ENCODE measurements around the gene NAP1L1.

The NAP1L1 gene

DNA sequence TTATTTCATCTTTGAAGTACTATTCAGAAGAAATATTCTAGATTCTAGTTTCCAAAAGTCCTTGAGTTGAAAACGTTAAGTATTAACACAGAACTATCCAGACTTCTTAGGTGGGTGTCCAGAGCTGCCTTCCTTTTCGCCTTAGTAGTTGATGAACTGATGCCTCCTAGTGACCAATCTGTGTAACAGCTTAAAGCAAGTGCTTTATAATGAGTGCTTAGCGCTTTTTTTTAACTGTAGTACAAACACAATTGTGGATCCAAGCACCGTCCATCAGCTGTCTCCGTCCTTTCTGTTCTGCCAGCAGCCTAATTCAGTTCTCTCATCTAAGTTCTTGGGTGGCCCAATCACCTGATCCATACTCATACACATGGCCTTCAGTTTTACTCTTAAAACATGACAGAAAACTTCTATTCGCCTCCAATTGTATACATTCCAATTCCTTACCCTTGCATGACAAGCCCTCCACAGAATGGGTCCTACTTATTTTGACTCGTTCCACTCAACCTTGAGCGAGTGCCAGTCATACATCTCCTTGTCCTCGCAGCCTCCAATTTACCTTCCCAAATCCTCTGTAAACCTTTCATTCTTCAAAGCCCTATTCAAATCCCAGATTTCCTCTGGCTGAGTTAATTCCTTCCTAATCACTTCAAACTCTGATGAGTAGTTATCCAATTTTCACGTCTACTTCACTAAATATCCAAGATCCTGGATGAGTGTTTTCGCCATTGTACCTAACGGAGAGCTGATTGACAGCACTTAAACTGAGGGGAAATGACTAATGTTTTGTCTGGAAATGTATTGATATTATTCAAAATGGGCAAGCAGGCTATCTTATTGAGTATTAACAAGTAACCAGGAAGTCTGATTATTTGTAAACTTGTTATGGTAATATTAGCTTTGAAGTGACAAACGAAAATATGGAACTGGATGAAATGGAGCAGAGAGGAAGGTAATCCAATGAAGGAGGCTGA, 47.1 kb downstream of the NAP1L1 start:
- peak; percentile 89 for DNase-seq

DNA sequence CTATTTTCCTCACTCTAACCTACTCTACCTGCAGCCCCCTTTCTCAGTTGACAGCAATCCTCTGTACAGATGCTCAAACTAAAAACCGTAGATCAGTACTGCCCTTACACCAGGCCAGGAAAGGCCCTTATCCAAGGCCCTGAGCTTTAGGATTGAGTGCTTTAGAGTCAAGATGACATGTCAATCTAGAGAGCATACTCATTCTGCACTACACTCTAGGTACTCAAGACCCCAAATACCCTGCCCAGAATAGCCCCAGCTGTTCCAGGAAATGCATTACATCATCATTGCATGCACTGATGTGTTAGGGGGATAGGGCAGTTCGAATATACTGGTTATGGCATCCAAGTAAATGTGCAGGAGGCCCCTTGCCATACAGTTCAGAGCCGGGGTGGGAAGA, 49.4 kb downstream of the NAP1L1 start:
- DNase-seq = no peak

DNA sequence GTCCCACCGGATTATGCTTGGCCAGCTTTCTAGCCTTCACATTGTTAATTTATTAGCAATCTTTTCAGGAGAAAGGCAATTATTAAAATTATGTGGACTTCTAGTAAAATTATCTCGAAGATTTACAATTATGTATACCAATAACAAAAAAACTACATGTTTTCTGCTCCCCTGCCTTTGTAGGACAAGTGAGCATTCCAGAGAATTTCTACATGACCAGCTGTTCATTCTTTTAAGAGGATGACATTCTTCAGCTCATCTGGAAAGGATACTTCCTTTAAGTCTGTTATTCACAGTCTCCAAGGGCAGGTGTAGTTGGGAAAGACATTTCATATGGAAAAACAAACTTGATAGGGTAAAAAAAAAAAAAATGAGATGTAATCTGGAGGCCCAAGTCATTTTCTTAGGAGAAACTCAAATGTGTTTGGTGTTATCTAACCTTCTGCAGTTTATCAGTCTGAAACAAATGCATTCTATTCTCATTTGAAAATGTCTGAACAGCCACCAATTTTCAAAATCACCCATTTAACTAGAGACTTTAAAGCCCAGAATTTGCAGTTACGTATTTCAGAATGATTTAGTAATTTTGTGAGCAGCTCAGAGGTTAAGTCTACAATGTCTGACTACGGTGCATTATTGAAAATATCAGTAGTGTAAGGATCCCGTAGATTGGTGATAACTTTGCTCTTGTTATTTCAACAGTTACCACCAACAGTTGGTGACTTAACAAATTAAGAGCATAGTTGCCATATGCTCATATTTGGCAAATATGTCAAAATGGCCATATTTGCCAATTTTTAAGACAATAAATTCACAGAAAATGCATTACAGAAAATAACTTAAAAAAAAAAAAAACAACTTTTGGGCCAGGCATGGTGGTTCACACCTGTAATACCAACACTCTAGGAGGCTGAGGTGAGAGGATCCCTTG, 51.1 kb downstream of the NAP1L1 start:
- no peak for DNase-seq

DNA sequence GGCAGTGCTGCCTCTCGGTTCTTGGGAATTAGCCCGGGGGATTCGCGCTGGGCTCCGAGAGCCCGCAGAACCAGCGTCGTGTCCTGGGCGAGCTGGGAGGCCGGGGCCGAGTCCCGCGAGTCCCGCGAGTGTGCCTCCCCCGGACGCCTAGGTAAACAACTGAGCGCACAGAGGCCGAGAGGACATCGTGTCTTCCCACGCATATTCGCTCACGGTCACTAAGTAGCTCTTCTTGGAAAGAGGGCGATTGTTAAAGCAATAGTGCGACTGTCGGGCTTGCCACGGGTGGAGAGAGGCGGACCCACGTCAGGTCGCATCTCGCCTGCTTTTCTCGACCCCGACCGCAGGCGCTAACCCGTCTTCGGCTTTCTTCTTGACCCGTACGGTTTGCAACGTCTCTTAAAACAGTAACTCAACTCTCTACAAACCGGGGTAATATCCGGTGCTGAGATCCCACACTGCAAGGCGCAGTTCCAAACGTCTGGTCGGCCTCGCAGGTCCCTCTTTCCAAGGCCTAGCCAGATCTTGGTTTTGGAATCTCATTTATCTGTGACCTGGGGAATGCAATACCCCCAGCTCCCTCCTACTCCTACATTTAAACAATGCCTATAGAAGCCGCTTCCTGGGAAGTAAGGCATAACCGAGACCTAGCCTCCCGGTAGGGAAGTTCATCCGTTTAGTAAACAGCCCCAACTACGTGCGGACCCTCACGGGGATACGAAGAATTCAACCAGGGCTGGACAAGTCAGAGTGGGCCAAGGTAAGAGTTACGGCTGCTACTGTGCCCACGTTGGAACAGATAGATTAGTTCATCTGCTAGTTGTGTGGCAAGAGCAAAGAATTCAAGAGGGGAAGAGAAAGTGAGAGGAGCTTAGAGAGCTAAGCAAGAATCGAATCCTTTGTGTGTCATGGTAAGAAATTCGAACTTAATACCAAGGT, 52.2 kb downstream of the NAP1L1 start:
- DNase-seq = no peak

DNA sequence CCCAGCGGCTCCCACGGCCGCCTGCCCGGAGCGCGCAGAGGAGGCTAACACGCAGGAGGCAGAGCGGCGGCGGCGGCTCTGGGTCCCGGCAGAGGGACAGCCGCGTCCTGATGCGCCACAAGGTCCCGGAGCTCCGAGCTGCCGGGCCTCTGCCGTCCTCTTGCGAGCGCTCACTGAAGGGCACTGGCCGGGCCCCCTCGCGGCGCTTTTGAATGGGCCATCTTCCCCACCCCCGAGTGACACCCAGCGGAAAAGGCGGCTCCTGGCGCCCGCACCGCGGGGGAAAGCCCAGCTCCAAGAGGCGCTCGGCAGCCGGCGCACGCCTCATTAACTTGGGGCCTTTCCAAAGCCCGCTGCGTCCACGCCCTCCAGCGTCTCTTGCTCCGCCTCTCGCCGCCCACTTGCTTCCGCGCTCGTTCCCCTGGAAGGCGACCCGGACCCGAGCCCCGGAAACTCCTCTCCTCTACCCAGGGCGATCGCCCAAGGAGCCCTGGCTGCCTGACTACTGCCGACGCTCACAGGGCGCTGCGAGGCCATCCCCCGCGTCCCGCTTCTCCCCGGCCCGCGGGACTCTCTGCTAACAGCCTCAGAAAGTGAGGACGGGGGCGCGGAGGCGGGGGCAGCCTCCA, 53.0 kb downstream of the NAP1L1 start, which contains the start of gene PHLDA1:
PHLDA1 (minus strand) TSS at position 363 of the 629 bp plus-strand sequence.
- DNase-seq = peak; percentile 68

DNA sequence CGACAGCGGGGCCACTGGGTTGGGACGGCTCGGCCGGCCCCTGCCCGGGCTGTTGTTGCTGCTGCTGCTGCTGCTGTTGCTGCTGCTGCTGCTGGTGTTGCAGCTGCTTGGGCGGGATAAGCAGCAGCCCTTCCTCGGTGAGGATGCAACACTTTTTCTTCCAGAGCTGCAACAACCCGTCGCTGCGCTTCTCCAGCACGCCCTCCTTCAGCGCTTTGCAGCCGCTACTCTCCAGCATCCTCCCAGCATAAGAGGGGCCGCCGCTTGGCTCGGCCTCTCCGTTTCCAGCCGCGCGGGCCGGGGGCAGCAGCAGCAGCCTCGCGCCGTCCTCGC, 53.4 kb downstream of the NAP1L1 start:
- DNase-seq = peak; percentile 63

DNA sequence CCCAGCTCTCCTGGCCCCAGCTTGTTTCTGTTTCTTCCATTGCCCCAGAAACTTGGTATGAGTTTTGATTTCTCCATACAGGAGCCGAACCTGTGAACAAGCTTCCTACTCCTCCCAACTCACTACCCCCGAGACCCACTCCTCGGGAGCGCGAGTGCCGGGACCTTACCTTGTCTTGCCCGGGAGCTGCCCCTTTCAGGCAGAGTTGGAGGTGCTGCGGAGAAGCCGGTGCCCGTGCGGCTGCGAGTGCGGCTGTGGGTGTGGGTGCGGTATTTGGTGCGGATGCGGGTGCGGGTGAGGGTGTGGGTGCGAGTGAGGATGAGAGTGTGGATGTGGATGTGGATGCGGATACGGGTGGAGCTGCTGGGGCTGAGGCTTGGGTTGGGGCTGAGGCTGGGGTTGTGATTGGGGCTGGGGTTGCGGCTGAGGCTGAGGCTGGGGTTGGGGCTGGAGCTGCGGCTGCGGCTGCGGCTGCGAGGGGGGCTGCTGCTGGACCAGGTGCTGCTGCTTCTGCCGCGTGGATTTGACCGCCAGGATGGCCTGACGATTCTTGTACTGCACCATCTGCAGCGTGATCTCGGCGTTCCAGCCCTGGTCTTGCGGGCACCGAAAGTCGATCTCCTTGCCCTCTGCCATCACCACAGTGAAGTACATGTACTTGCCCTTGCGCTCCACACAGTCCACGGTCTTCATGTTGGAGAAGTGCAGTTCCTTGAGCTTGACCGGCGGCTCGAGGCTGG, 54.0 kb downstream of the NAP1L1 start:
- peak; percentile 40 for DNase-seq

DNA sequence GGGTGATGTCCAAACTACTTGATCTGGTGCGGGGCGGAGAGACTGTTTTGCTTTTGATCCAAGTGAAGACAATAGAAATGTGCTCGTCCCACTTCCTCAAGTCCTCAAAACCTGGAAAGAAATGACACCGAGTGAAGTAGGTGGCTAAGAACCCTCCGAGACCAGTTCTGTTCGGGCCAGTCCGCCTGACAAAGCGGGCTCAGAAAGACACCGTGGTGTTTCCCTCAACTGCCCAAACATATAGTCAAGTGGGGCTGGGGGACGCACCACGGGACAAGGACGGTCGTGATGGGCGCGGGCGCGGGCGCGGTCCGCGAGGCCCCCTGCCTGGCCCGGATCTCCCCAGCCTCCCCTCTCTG, 54.5 kb downstream of the NAP1L1 start:
- no peak for DNase-seq

DNA sequence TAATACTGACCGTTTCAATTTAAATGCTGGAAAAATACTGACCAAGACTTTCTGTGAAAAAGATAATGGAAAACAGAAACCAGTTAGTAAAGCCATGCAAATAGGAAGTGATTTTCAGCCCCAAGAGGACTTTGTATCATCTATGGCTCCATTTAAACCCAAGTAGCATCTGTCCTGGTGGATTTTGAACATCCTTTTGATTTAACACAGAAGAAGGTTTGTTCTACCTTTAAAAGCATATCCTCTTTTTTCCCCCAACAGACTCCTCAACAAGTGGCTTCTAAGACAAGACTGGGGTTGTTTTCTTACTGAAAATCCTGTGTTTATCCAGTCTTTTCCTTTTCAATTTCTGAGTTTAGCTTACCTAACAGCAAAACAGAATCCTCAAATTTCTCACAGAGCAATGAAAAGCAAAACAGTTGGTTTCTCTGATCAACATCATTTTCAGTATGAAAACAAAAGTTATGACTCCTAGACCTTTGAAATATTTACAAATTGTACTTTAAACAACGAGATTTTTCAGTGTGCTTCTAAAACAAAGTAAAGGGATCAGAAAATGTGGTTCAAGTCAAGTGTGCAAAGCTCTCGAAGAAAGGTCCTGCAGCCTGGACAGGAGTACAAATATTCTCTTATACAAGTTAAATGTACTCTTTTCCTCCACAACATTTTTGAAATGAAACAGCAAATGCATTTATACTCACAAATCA, 55.8 kb downstream of the NAP1L1 start:
- DNase-seq = no peak

DNA sequence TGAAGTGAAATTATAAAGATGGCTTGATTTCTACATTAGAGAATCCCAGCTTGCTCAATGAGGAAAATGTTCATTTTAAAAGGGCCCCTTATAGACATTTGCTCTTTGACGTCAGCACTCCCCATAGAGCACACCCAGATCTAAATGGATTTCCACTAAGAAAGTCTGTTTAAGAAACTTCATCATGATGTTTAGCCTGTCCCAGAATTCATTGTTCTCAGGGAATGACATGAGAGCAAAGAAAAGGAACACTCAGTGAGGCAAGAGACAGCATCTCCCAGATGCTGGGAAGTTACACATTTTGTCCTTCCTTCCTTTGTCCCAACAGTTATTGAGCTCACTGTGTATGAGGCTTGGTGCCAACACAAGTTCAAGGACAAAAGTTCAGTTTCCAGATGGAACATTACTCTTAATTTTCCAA, 57.8 kb downstream of the NAP1L1 start:
- no peak for DNase-seq

DNA sequence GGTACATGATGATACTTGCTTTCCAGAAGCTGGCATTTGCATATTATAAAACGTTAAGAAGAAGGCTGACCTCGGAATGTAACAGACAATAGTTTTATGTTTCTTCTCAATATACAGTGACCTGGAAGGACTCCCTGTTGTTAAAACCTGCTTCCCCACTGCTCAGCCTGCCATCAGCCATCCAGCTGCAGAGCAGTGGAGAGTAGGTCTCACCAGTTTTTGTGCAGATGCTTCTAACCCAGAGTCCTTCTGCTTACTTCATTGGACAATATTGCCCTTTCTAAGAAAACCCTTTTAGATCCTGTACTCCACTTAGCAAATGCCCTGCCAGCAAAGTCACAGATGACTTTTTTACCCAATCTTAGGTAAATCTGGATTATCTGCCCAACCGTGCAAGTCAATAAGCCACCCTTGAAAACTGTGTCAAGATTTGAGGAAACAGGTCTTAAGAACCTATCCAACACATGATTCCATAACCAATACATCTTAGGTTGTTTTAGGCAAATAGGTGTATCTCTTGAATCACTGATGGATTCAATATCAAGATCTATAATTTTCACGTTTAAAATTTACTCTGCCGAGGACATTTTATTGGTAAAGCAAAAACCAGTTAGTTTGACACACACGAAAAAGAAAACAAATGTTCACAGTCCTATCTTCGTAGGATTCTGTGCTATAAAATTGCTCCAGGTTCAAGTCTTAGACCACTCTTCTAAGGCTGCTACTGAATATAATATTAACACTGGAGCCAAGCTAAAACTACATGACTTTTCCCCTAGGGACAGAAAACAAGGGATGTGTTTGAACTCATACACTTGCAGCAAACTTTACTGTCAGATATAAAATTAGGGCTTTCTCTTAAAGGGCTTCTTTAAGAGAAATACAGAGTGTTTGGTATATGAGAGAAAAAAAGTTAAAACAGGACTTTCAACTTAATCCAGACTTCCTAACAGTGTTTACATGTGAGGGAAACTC, 58.6 kb downstream of the NAP1L1 start:
- DNase-seq = no peak

DNA sequence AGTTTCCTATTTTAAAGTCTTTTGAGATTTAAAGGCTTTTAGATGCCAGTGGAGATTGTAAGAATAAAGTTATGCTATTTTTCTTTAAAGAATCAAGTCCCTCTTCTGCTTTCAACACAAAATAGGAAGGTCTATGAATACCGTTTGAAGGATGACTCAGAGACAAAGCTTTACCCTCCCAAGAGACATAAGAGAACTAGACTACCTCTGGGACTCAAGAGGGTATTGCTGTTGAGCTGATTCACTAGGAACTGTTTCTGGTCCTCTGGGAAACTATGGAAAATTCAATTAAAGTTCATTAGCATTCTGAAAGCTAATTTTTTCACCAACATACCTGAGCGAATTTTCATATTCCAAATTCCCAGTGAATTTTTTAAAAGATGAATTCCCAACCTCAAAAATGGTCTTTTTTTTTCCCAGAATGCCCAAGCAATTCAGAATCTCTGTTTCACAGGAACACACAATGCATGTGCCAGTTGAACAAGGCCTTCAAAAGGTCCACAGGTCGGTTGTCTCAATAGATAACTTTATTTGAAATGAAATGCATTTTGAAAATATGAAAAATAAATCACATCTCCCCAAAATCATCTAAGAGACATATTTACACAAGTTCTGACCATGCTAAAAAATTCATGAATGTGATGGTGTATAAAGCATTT, 59.4 kb downstream of the NAP1L1 start:
- no peak for DNase-seq

DNA sequence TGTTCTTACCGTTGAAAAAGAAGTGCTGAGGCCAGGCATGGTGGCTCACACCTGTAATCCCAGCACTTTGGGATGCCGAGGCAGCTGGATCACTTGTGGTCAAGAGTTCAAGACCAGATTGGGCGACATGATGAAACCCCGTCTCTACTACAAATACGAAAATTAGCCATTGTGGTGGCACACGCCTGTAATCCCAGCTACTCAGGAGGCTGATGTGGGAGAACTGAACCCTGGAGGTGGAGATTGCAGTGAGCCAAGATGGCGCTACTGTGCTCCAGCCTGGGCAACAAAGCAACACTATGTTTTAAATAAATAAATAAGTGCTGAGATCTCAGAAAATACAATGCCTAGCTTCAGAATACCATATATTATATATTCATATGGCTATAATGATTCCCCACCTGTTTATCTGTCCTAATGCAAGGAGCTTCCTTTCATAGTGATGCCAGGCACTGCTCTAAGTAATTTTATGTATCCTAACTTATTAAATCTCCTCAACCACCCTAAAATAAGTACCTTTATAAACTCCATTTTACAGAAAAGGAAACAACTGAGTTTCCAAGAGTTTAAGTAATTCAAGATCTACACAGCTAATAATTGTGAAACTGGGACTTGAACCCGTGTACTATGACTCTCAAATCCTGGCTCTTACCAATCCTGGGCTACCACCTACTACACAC, 60.2 kb downstream of the NAP1L1 start:
- DNase-seq = no peak

DNA sequence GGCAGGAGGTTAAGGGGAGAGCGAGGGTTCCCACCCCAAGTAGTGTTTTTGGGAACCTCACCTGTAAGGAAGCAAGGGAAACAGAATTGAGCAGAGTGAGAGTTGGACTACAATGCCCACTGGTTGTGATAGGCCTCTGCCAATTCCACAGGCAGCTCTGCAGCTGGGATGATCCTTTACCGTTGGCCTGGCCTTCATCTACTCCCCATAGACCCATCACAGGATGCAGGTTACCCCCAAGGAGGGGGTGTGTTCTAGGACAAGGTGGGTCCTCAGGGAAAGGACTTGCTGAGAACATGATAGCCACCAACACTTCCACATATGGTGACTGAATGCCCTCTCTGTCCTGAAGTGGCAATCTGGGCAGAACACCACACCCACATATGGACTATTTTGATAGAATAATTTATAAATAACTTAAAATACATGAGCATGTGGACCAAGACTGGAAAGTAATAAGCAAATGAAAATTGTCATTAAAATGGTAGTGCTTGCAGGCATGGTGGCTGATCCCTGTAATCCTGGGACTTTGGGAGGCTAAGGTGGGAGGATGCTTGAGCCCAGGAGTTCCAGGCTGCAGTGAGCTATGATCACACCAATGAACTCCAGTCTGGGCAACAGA, 61.3 kb downstream of the NAP1L1 start:
- no peak for DNase-seq

DNA sequence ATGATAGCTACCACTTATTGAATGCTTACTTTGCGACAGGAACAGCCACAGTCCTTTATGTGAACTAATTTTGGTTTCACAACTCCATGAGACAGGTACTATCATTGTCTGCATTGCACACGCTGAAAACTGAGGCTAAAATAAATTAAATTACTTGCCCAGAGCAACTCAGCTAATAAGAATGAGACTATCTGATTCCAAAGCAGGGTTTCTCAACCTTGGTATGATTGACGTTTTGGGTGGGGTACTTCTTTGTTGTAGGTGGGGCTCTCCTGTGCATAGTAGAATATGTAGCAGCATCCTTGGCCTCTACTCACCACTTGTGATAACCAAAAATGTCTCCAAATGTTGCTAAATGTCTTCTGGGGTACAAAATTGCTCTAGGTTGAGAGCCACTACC, 62.0 kb downstream of the NAP1L1 start:
- no peak for DNase-seq

DNA sequence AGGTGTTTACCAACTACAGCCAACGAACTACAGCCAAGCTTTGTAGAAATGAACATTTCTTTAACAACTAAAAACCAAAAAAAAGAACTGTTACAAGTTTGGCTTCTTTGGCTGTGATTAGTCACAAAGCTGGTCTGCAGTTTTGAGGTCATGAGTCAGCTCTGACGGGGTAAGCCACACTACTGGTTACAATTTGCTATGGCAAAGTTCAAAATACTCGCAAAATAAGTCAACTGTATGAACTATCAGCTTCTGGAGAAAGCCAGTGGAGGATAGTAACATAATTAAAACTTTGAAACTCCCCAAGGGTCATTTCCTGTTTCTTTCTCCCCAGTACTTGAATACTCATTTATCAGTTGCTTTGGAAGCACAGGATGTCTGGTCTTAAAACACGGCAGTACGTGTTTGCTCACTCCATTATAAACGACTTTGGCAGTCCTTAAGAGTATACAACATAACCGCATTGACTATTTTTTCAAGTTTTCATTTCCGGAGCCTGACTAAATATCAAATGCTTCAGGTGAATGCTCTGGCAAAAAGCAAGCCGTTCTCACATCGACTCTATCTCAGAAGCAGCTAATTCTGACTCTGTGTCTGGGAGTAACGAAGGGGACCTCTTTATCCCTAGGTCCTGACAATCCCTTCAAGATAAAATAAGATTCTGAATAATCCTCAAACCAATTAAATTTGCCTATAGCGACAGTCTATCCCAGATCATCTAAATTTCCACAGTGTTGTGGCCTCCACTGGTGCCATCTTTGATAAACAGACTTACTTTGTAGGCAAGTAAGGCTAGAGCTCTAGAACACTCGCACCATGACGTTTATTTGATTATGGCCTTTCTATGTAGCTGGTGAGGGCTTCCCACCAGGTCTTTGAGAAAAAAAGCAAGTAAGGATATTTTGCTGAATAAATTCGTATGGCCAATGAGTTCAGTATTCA, 63.5 kb downstream of the NAP1L1 start:
- DNase-seq = no peak

DNA sequence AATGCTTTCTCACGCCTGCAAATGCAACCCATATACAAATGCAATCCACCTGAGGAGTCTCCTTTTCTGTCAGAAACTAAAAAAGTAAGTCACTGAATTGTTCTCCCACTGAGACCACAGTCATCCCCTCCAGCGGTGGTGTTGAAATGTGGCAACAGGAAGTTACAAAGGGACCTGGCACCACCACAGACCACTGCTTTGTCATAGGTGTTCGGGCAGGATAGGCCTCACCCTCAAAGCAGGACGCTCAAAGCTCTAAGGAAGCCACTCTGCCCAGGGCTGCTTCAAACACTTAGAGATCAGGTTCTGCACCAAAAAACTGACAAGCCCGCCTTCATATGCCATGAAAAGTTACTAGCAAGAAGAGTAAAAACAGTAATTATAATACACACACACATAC, 64.2 kb downstream of the NAP1L1 start:
- no peak for DNase-seq
